HG03469 (cell line): ENCODE measurements around the gene INAVA.

Source experiments
- ATAC-seq: cut with Tn5 transposase; IDR thresholded peaks from one replicate; pipeline ENCODE4 v1.9.1; 2021; ENCODE audit warnings: mild to moderate bottlenecking, moderate library complexity, moderate number of reproducible peaks; ENCODE audit not compliant: unreplicated experiment

Gene INAVA

GRCh38 chr1:200894712-200895442, at the start of gene INAVA:
TSS of gene INAVA (plus strand) at chr1:200894900. CDS start at chr1:200898401, 3,501 bp downstream.
- no peak for ATAC-seq

GRCh38 chr1:200845360-200845759, 49.3 kb upstream of the INAVA start:
- no peak for ATAC-seq

GRCh38 chr1:200846398-200846797, 48.3 kb upstream of the INAVA start:
- ATAC-seq, result no peak

- no peak for ATAC-seq
Measured at GRCh38 chr1:200849430-200849829, 45.3 kb upstream of the INAVA start.

- no peak for ATAC-seq
Measured at GRCh38 chr1:200850554-200850953, 44.1 kb upstream of the INAVA start.

- no peak for ATAC-seq
Measured at GRCh38 chr1:200856716-200857357, 37.9 kb upstream of the INAVA start.

GRCh38 chr1:200857804-200858203, 36.9 kb upstream of the INAVA start:
- ATAC-seq, result no peak

- no peak for ATAC-seq
Measured at GRCh38 chr1:200861937-200862647, 32.6 kb upstream of the INAVA start.

GRCh38 chr1:200862713-200863415, 31.8 kb upstream of the INAVA start:
- ATAC-seq, result no peak

GRCh38 chr1:200866116-200866515, 28.6 kb upstream of the INAVA start:
- no peak for ATAC-seq

GRCh38 chr1:200866521-200866920, 28.2 kb upstream of the INAVA start:
- peak; percentile 79 for ATAC-seq

GRCh38 chr1:200867018-200867811, 27.5 kb upstream of the INAVA start:
- peak; percentile 2 for ATAC-seq

GRCh38 chr1:200869376-200869752, 25.3 kb upstream of the INAVA start:
- no peak for ATAC-seq

- ATAC-seq, result peak; percentile 30
Measured at GRCh38 chr1:200869753-200870391, 24.8 kb upstream of the INAVA start.

- no peak for ATAC-seq
Measured at GRCh38 chr1:200872446-200873115, 22.1 kb upstream of the INAVA start, which contains the start of gene GPR25. TSS of gene GPR25 (plus strand) at chr1:200872981. CDS start at chr1:200873038, 57 bp downstream.

- no peak for ATAC-seq
Measured at GRCh38 chr1:200873116-200873670, 21.5 kb upstream of the INAVA start.

GRCh38 chr1:200873671-200874397, 20.9 kb upstream of the INAVA start:
- ATAC-seq, result no peak

GRCh38 chr1:200874694-200875093, 20.0 kb upstream of the INAVA start:
- no peak for ATAC-seq
